GM10248 (cell line): ENCODE data around the gene KCNK3.
"Not testable (repeated sequence)": the region's sequence is repeated elsewhere in the genome, so short reads cannot be mapped to it uniquely, and the experiment has no call there.

Experiments
- CTCF ChIA-PET: fragments of 300-600 bp; sonication (Branson Sonifier 250); formaldehyde crosslinking; extraction: SDS; loops from one replicate; lab custom pipeline; 2021; ENCODE audit warnings: antibody characterized with exemption; lab: Yijun Ruan, JAX
- POLR2A ChIA-PET: fragments of 350-650 bp; sonication (Branson Sonifier 250); formaldehyde crosslinking; extraction: SDS; loops from one replicate; lab custom pipeline; 2020; ENCODE audit warnings: antibody characterized with exemption; lab: Yijun Ruan, JAX
- DNase-seq: peaks from one replicate; pipeline ENCODE4 v3.0.0; 2012; ENCODE audit errors: extremely low spot score
- CTCF ChIP-seq: IDR thresholded peaks from 2 replicates; pipeline ENCODE4 v1.5.1; 2012; ENCODE audit warnings: mild to moderate bottlenecking, low read depth; ENCODE audit errors: extremely low read depth, missing control alignments, control extremely low read depth

The KCNK3 gene

GRCh38 chr2:26746934-26747333, 54.4 kb downstream of the KCNK3 start:
- ChIA-PET POLR2A (no interaction called here), CTCF (interaction anchor here (0.9 to 10.4 kb wide), 11 partner anchors 8 to 245 kb away, joined by 3 to 189 read pairs (median 5); no protein-coding TSS in a partner anchor)
- no peak for TF ChIP-seq CTCF
- DNase-seq: no peak

GRCh38 chr2:26749787-26750420, 57.4 kb downstream of the KCNK3 start:
- DNase-seq, POLR2A ChIA-PET: not testable (repeated sequence)
- CTCF ChIA-PET: interaction anchor here (1.7 to 10.4 kb wide), 2 partner anchors 143 to 172 kb away, joined by 4 to 189 read pairs; no protein-coding TSS in a partner anchor

- POLR2A ChIA-PET, DNase-seq, CTCF ChIA-PET: not testable (repeated sequence)
Observed at GRCh38 chr2:26750467-26750866, 57.9 kb downstream of the KCNK3 start.

DNA sequence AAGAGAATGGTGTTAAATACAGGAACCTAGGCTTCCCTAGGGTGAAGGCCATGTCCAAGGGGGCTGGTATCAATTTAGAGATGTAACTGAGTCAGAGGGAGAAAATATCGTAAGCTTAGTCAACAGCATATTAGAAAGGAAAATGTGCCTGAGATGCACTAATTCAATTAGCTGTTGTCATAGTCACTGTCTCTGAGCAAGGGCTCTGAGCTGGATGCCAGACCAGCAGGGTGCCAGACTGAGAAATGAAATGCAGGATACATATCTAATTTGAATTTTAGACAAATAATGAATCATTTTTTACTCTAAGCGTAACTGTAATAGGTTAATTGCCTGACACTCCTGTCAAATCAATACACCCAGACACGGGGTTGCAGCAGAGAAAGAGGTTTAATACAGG, 60.1 kb downstream of the KCNK3 start:
- DNase-seq: no peak
- TF ChIP-seq CTCF: no peak
- ChIA-PET POLR2A (no interaction called here), CTCF (interaction anchor here (1.2 to 1.3 kb wide), 3 partner anchors 12 to 209 kb away, joined by 3 to 5 read pairs (median 3); no protein-coding TSS in a partner anchor)

- ChIA-PET POLR2A (no interaction called here), CTCF (interaction anchor here (2.0 to 4.8 kb wide), 2 partner anchors 8 to 149 kb away, joined by 6 to 42 read pairs; no protein-coding TSS in a partner anchor)
- no peak for DNase-seq
- TF ChIP-seq CTCF: no peak
Observed at GRCh38 chr2:26754539-26754938, 62.0 kb downstream of the KCNK3 start.

DNA sequence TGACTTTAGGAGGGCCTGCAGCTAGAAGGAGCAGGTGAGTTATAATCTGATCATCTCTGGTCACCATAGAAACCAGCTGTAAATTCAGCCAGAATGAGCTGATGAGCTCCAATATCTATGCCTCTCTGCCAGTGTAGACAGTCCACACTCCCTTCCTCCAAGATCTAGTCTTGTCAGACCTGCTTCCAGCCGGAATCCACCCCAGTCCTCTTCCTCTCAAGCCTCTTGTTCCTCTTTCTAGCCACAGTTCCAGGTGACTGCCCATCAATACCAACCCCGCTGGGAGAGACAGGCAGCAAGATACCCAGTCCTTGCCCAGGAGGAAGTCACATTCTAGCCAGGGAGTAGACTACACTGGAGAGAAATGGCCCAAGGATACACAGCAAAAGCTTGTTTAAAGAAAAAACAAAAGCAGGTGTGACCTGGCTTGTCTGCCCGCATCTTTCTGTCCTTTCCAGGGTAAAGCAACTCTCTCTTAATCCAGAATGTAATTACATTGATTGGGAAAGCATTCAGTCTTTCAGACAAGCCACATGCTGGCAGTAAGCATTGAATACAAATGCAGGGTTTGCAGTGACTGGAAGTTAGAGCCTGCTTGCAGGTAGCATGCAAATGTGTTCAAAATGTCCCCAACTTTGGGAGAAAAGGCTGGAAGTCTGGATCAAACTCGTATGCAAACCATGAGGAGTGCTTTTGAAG, 62.6 kb downstream of the KCNK3 start:
- DNase-seq: no peak
- POLR2A ChIA-PET: no interaction called here
- CTCF ChIA-PET: interaction anchor here (2.0 to 4.8 kb wide), 2 partner anchors 8 to 149 kb away, joined by 6 to 42 read pairs; no protein-coding TSS in a partner anchor
- no peak for TF ChIP-seq CTCF

DNA sequence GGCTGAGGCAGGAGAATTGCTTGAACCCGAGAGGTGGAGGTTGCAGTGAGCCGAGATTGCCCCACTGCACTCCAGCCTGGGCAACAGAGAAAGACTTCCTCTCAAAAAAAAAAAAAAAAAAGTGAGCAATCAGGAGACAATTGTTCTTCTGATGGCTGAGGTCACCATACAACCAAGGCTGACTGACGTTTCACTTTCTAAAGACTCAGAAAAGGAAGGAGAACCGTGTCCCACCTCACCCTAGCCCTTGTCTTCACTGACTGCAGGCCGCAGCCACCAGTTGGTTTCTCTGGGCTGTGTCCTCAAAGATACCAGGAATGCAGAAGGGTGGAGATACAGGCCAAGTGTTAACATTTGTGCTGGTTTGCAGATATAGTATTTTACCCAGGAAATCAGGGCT, 63.8 kb downstream of the KCNK3 start:
- POLR2A ChIA-PET: no interaction called here
- TF ChIP-seq CTCF: no peak
- no peak for DNase-seq
- CTCF ChIA-PET: interaction anchor here (1.0 to 4.8 kb wide), 3 partner anchors 10 to 151 kb away, joined by 3 to 42 read pairs (median 6); no protein-coding TSS in a partner anchor
